DND-41 (cell line): Measurements from ENCODE around the gene LEMD1.

Source experiments
- ATAC-seq: fragments of 200-7000 bp; cut with Tn5 transposase; 3 replicates; pipeline ENCODE4 v1.9.1; 2021; ENCODE audit warnings: low read depth; ENCODE audit not compliant: insufficient read depth
- DNase-seq: peaks from one replicate; pipeline ENCODE4 v3.0.0-alpha.2; 2020
- H2AFZ ChIP-seq: 2 replicates; pipeline ENCODE4 v1.6.0; 2012; ENCODE audit warnings: low read depth, low read length
- H3K27ac ChIP-seq: 2 replicates; pipeline ENCODE4 v1.5.1; 2012; ENCODE audit warnings: low read length, inconsistent platforms
- H3K27me3 ChIP-seq: fragments of 200-600 bp; sonication (generic); 2 replicates; pipeline ENCODE4 v1.6.0; 2012; ENCODE audit warnings: low read length, mild to moderate bottlenecking, inconsistent platforms; ENCODE audit not compliant: insufficient read depth, poor library complexity
- H3K36me3 ChIP-seq: 2 replicates; pipeline ENCODE4 v1.5.1; 2012; ENCODE audit warnings: low read length, inconsistent platforms; ENCODE audit not compliant: insufficient read depth
- H3K4me1 ChIP-seq: 2 replicates; pipeline ENCODE4 v1.5.1; 2012; ENCODE audit warnings: mild to moderate bottlenecking, low read length; ENCODE audit not compliant: insufficient read depth
- H3K4me2 ChIP-seq: 2 replicates; pipeline ENCODE4 v1.6.0; 2012; ENCODE audit warnings: mild to moderate bottlenecking, moderate library complexity, low read length, inconsistent platforms; ENCODE audit not compliant: insufficient read depth
- H3K4me3 ChIP-seq, 2 experiments: fragments of 200-600 bp in 1 of 2; shearing (Covaris generic) in 1 of 2; 2 replicates each; pipeline ENCODE4 v1.5.1; 2012 to 2016; ENCODE audit warnings: inconsistent platforms in 2 of 2, low read length in 2 of 2, mild to moderate bottlenecking in 2 of 2, low read depth in 1 of 2, moderate library complexity in 1 of 2
- H3K79me2 ChIP-seq: 2 replicates; pipeline ENCODE4 v1.6.0; 2012; ENCODE audit warnings: low read length, inconsistent platforms; ENCODE audit not compliant: insufficient read depth
- H3K9ac ChIP-seq: 2 replicates; pipeline ENCODE4 v1.6.0; 2012; ENCODE audit warnings: low read depth, mild to moderate bottlenecking, inconsistent platforms, low read length, moderate library complexity
- H3K9me3 ChIP-seq: 2 replicates; pipeline ENCODE4 v1.5.1; 2012; ENCODE audit warnings: low read length, moderate library complexity, mild to moderate bottlenecking, inconsistent platforms; ENCODE audit not compliant: insufficient read depth, severe bottlenecking
- H4K20me1 ChIP-seq: 2 replicates; pipeline ENCODE4 v1.6.0; 2012; ENCODE audit warnings: low read length; ENCODE audit not compliant: insufficient read depth
- EZH2 ChIP-seq: IDR thresholded peaks from 3 replicates; pipeline ENCODE4 v1.6.1; 2012; ENCODE audit warnings: borderline replicate concordance, low read depth, mild to moderate bottlenecking, moderate library complexity, low read length, inconsistent platforms; ENCODE audit not compliant: severe bottlenecking
- TF ChIP-seq, protein P1 (sequence below): IDR thresholded peaks from 2 replicates; pipeline ENCODE4 v1.5.1; 2012; ENCODE audit warnings: borderline replicate concordance, low read length, moderate library complexity, mild to moderate bottlenecking; ENCODE audit not compliant: poor library complexity, severe bottlenecking; ENCODE audit errors: extremely low read depth

The LEMD1 gene

DNA sequence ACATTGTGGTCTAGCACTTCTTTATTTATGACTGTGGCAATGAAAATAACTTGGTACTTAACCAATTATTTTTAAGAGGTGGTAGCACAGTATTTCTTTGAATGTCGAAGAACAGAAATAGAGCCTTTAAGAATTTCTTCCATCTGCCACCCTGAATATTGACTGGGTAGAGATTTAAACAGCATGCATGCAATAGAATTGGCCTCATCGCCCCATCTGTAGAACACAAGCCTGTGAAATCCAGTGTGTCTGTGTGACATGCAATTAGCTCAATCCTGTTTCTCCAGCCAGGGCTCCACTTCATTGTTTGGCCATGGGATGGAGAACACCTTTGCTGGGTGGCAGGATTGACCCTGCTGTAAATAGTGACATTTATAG is 48.1 kb downstream of the LEMD1 start:
- H4K20me1 ChIP-seq = no peaks in the 10 kb centered on the region
- no peak overlapping the region for H3K4me3 ChIP-seq
- H3K9ac ChIP-seq = no peak overlapping the region
- no peaks in the 10 kb centered on the region for H3K79me2 ChIP-seq
- no peak overlapping the region for H3K27ac ChIP-seq
- H3K36me3 ChIP-seq = no peaks in the 10 kb centered on the region
- ATAC-seq (no peak), DNase-seq (no peak)
- H2AFZ ChIP-seq = no peak overlapping the region
- no peaks in the 10 kb centered on the region for H3K4me1 ChIP-seq
- peaks cover 47% of the 10 kb centered on the region for H3K27me3 ChIP-seq
- TF ChIP-seq, protein P1, sequence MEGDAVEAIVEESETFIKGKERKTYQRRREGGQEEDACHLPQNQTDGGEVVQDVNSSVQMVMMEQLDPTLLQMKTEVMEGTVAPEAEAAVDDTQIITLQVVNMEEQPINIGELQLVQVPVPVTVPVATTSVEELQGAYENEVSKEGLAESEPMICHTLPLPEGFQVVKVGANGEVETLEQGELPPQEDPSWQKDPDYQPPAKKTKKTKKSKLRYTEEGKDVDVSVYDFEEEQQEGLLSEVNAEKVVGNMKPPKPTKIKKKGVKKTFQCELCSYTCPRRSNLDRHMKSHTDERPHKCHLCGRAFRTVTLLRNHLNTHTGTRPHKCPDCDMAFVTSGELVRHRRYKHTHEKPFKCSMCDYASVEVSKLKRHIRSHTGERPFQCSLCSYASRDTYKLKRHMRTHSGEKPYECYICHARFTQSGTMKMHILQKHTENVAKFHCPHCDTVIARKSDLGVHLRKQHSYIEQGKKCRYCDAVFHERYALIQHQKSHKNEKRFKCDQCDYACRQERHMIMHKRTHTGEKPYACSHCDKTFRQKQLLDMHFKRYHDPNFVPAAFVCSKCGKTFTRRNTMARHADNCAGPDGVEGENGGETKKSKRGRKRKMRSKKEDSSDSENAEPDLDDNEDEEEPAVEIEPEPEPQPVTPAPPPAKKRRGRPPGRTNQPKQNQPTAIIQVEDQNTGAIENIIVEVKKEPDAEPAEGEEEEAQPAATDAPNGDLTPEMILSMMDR = no peak
- TF ChIP-seq EZH2 = no peak
- no peaks in the 10 kb centered on the region for H3K9me3 ChIP-seq
- no peak overlapping the region for H3K4me2 ChIP-seq

DNA sequence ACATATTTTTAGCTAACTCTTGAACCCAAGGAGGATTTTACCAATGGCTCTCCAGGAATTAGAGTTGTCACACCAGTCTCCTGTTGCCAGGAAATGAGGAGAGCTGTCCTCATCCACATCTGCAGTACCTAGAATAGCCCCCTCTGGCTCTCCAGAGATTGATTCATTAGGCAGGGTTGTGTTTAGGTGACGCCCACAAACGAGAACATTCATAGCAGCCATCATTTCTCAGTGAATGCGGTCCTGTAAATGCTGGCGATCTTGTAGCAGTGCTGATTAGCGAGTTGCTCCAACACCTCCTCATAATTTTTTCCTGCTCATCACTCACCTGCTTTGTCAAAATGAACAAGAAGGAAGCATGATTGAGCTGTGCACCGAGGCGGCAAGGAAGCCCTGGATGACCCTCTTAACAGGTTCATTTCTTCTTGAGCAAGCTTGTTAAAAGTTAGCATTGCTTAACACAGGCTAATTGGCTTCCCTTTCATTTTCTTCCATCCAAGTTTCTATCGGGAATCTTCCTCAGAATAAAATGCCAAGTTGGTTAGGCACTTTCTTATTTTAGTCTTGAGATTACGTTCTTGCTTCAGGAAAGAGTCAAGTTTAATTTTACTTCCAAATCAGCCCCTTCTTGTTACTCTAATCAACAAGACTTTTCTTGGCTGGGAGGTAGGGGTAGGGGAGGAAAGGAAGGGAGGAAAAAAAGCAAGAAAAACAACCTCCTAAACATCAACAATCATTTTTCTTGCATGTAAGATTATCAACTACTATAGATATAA is 48.6 kb downstream of the LEMD1 start:
- no peak overlapping the region for H2AFZ ChIP-seq
- H3K9ac ChIP-seq = no peak overlapping the region
- TF ChIP-seq EZH2 = no peak
- TF ChIP-seq, protein P1 = no peak
- no peaks in the 10 kb centered on the region for H4K20me1 ChIP-seq
- H3K27ac ChIP-seq = no peak overlapping the region
- no peak overlapping the region for H3K4me3 ChIP-seq
- H3K79me2 ChIP-seq = no peaks in the 10 kb centered on the region
- DNase-seq (no peak), ATAC-seq (no peak)
- H3K9me3 ChIP-seq = no peaks in the 10 kb centered on the region
- H3K4me1 ChIP-seq = no peaks in the 10 kb centered on the region
- H3K27me3 ChIP-seq = peaks cover 41% of the 10 kb centered on the region
- no peaks in the 10 kb centered on the region for H3K36me3 ChIP-seq
- no peak overlapping the region for H3K4me2 ChIP-seq

DNA sequence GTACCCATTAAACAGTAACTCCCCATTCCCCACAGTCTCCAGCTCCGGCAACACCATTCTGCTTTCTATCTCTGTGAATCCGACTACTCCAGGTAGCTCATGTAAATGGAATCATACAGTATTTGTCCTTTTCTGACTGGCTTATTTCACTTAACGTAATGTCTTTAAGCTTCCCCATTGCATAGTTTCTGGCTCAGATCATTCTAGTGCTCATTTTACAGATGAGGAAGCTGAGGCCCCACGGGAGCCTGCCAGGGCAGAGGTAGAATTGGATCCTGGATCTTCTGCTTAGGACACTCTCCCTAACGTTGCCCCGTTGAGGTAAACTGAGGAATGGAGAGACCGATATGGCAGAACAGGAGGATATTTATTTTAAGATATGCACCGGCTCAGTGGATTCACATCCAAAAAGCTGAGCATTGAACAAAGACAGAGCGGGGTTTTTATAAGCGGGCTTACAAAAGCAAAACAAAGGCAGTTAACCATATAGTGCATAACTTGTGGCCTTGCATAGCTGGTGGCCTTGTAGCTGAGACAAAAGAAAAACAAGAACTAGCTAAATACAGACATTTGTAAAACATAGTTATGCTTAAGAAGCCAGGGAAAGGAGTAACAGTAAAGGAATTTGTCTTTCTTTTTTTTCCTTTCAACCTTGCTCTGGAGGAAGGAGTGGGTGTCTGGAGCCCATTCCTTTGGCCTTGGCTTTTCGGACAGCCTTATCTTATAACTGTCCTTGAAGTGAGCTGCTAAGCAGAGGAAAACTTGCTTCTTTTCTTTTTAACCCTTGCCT is 49.8 kb downstream of the LEMD1 start:
- ATAC-seq (no peak), DNase-seq (no peak)
- H4K20me1 ChIP-seq = no peaks in the 10 kb centered on the region
- no peak for TF ChIP-seq EZH2
- TF ChIP-seq, protein P1 = no peak
- H3K9me3 ChIP-seq = no peaks in the 10 kb centered on the region
- no peaks in the 10 kb centered on the region for H3K36me3 ChIP-seq
- no peak overlapping the region for H3K27ac ChIP-seq
- no peak overlapping the region for H3K4me3 ChIP-seq
- H3K9ac ChIP-seq = no peak overlapping the region
- no peaks in the 10 kb centered on the region for H3K4me1 ChIP-seq
- no peaks in the 10 kb centered on the region for H3K79me2 ChIP-seq
- no peak overlapping the region for H2AFZ ChIP-seq
- peaks cover 43% of the 10 kb centered on the region for H3K27me3 ChIP-seq
- H3K4me2 ChIP-seq = no peak overlapping the region
